Panc1 (cell line): ENCODE results near the gene CASQ2. TPM values are rescaled to one million over a fixed set of nuclear protein-coding genes. Genes with fewer than 3 reads are reported as not detected.

ENCODE experiments used
- ATAC-seq: fragments of 200-7000 bp; cut with Tn5 transposase; 2 replicates; pipeline ENCODE4 v1.9.1; 2020; ENCODE audit warnings: mild to moderate bottlenecking, moderate library complexity
- BruUV-seq: library from RNA; stranded (reverse); fragments of 400-500 nt; replicated peaks from 2 replicates; lab custom pipeline; 2021; lab: Mats Ljungman, UMichigan
- CTCF ChIA-PET: fragments of 300-600 bp; sonication (Branson Sonifier 250); formaldehyde crosslinking; loops from one replicate; lab custom pipeline; 2022; ENCODE audit warnings: antibody characterized with exemption; lab: Charles Lee
- POLR2A ChIA-PET: fragments of 300-600 bp; sonication (Branson Sonifier 250); formaldehyde crosslinking; loops from one replicate; lab custom pipeline; 2022; ENCODE audit warnings: antibody characterized with exemption; lab: Charles Lee
- DNase-seq: peaks from one replicate; pipeline ENCODE4 v3.0.0-alpha.2; 2010; ENCODE audit warnings: low read depth, low spot score
- H3K27ac ChIP-seq: 2 replicates; pipeline ENCODE4 v1.5.1; 2011; ENCODE audit warnings: mild to moderate bottlenecking, low read length, inconsistent platforms
- H3K27me3 ChIP-seq: fragments of 200-500 bp; sonication (Bioruptor generic); 2 replicates; pipeline ENCODE4 v1.6.0; 2014; ENCODE audit warnings: low read length, inconsistent platforms; ENCODE audit not compliant: control insufficient read depth, insufficient read depth
- H3K36me3 ChIP-seq: fragments of 200-500 bp; sonication (Bioruptor generic); 2 replicates; pipeline ENCODE4 v1.5.1; 2014; ENCODE audit warnings: inconsistent platforms, mild to moderate bottlenecking, low read length, moderate library complexity; ENCODE audit not compliant: control insufficient read depth, insufficient read depth
- H3K4me1 ChIP-seq: 2 replicates; pipeline ENCODE4 v1.5.1; 2011; ENCODE audit warnings: inconsistent platforms, mild to moderate bottlenecking, low read length, moderate library complexity; ENCODE audit not compliant: control insufficient read depth, insufficient read depth
- H3K4me3 ChIP-seq, 2 experiments: 2 replicates each; pipeline ENCODE4 v1.5.1; 2011 to 2012; ENCODE audit warnings: low read depth in 2 of 2, low read length in 2 of 2, mild to moderate bottlenecking in 2 of 2, inconsistent platforms in 1 of 2, moderate library complexity in 1 of 2
- H3K9me3 ChIP-seq: fragments of 200-500 bp; sonication (Bioruptor generic); 2 replicates; pipeline ENCODE4 v1.5.1; 2014; ENCODE audit warnings: low read depth, mild to moderate bottlenecking, inconsistent platforms, low read length, moderate library complexity; ENCODE audit not compliant: control insufficient read depth, insufficient read depth
- CTCF ChIP-seq: fragments of 450-650 bp; IDR thresholded peaks from 2 replicates; pipeline ENCODE4 v1.5.1; 2017; ENCODE audit warnings: mild to moderate bottlenecking
- POLR2AphosphoS5 ChIP-seq: IDR thresholded peaks from 2 replicates; pipeline ENCODE4 v1.6.1; 2012; ENCODE audit warnings: mild to moderate bottlenecking, low read depth, low read length, moderate library complexity
- REST ChIP-seq, 2 experiments: IDR thresholded peaks; 2 replicates each; pipeline ENCODE4 v1.6.1; 2011 to 2012; ENCODE audit warnings: low read depth in 2 of 2, control low read depth in 1 of 2, low read length in 1 of 2, mild to moderate bottlenecking in 1 of 2, moderate library complexity in 1 of 2; ENCODE audit not compliant: insufficient read depth in 1 of 2
- SIN3A ChIP-seq: IDR thresholded peaks from 2 replicates; pipeline ENCODE4 v1.6.1; 2012; ENCODE audit warnings: low read depth, mild to moderate bottlenecking, low read length, moderate library complexity, borderline replicate concordance; ENCODE audit not compliant: insufficient read depth
- TCF7L2 ChIP-seq: IDR thresholded peaks from 2 replicates; pipeline ENCODE4 v1.6.1; 2011; ENCODE audit warnings: mild to moderate bottlenecking, low read depth, low read length, inconsistent platforms
- in situ Hi-C: cut with HindIII; loops from 2 replicates; pipeline ENCODE4 v1.10.0; 2016; ENCODE audit warnings: low sequenced_read_pairs, low pct_unique_long_range_greater_than_20kb
- intact Hi-C: fragments of 100-400 bp; cut with micrococcal nuclease; formaldehyde crosslinking; loops from one replicate; pipeline ENCODE4 v1.10.0; 2022; ENCODE audit not compliant: unreplicated experiment
- total RNA-seq: library from RNA; stranded (reverse); gene quantifications from one replicate; pipeline ENCODE4 v1.2.1, GENCODE V29; 2021; ENCODE audit not compliant: unreplicated experiment

Gene CASQ2
- total RNA-seq, 1 experiment from 2014 or later: not detected

- in situ Hi-C loops: no loop called here
- POLR2A ChIA-PET: interaction anchor here (0.6 kb wide), 2 partner anchors 20 to 77 kb away, joined by 3 to 7 read pairs; no protein-coding TSS in a partner anchor
- no peak overlapping the region for H3K27ac ChIP-seq
These were observed 63.2 kb downstream of the CASQ2 start for GRCh38 chr1:115705085-115705951.

GRCh38 chr1:115702959-115703358 lies 65.6 kb downstream of the CASQ2 start:
- DNase-seq: no peak
- Histone ChIP-seq H3K27ac (no peak overlapping the region), H3K36me3 (no peaks in the 10 kb centered on the region), H3K27me3 (no peaks in the 10 kb centered on the region), H3K9me3 (no peaks in the 10 kb centered on the region), H3K4me1 (no peaks in the 10 kb centered on the region), H3K4me3 (no peak overlapping the region)
- CTCF ChIA-PET: no interaction called here
- POLR2A ChIA-PET: no interaction called here
- intact Hi-C loops: loop anchor here (10.0 kb wide), 1 partner anchor 98 kb away; no protein-coding TSS in a partner anchor
- ATAC-seq: no peak
- in situ Hi-C loops: no loop called here
- BruUV-seq: no TSS peak
- no peak for TF ChIP-seq SIN3A
- no peak for TF ChIP-seq CTCF
- no peak for TF ChIP-seq TCF7L2
- TF ChIP-seq POLR2AphosphoS5: no peak

More at GRCh38 chr1:115705085-115705951, 63.2 kb downstream of the CASQ2 start:
- no TSS peak for BruUV-seq
- no peaks in the 10 kb centered on the region for H3K4me1 ChIP-seq
- CTCF ChIA-PET: interaction anchor here (1.6 kb wide), 1 partner anchor 97 kb away, joined by 15 read pairs; no protein-coding TSS in a partner anchor
- DNase-seq (no peak), ATAC-seq (no peak)
- H3K9me3 ChIP-seq: no peaks in the 10 kb centered on the region
- H3K27me3 ChIP-seq: no peaks in the 10 kb centered on the region
- no peak overlapping the region for H3K4me3 ChIP-seq
- H3K36me3 ChIP-seq: no peaks in the 10 kb centered on the region
- no peak for TF ChIP-seq CTCF
- no peak for TF ChIP-seq SIN3A
- no peak for TF ChIP-seq REST (IDR thresholded peaks at IDR 0.05; ENCODE audit: insufficient read depth in 1 of 2, low read depth in 2 of 2, low read length in 1 of 2)
- no peak for TF ChIP-seq POLR2AphosphoS5
- intact Hi-C loops: loop anchor here (10.0 kb wide), 1 partner anchor 101 kb away; no protein-coding TSS in a partner anchor
